Common myeloid progenitor, CD34-positive (primary cell): ENCODE results near the gene PKHD1.

Experiments used
- CTCF ChIA-PET: fragments of 350-600 bp; sonication (Branson Sonifier 250); formaldehyde crosslinking; loops from one replicate; lab custom pipeline; 2021; ENCODE audit warnings: antibody characterized with exemption; lab: Charles Lee
- POLR2A ChIA-PET: fragments of 350-600 bp; sonication (Branson Sonifier 250); formaldehyde crosslinking; loops from one replicate; lab custom pipeline; 2021; ENCODE audit warnings: antibody characterized with exemption; lab: Charles Lee
- DNase-seq, 3 donors: peaks; one replicate each; pipeline versions ENCODE4 v3.0.0 to v3.0.0-alpha.2; 2013
- H3K27ac ChIP-seq, 2 experiments: 1 replicate in 1 of 2; 2 replicates in 1 of 2; pipeline ENCODE4 v1.7.0; 2013; ENCODE audit warnings: inconsistent platforms in 2 of 2, low read length in 2 of 2, mild to moderate bottlenecking in 2 of 2, low read depth in 1 of 2, moderate library complexity in 1 of 2; ENCODE audit not compliant: severe bottlenecking in 2 of 2, insufficient read depth in 1 of 2, poor library complexity in 1 of 2
- H3K27me3 ChIP-seq, 5 experiments: replicated peaks in 2 of 5; 1 replicate in 3 of 5; 2 replicates in 2 of 5; pipeline versions ENCODE4 v1.6.1 to v1.7.0; 2013; ENCODE audit warnings: low read length in 4 of 5, mild to moderate bottlenecking in 2 of 5, moderate library complexity in 2 of 5, inconsistent platforms in 1 of 5; ENCODE audit not compliant: insufficient read depth in 5 of 5, control insufficient read depth in 4 of 5
- H3K36me3 ChIP-seq, 4 experiments: 1 replicate in 2 of 4; 2 replicates in 2 of 4; pipeline versions ENCODE4 v1.6.1 to v1.7.0; 2013; ENCODE audit warnings: low read length in 3 of 4, control low read depth in 1 of 4, mild to moderate bottlenecking in 1 of 4; ENCODE audit not compliant: control insufficient read depth in 4 of 4, insufficient read depth in 4 of 4
- H3K4me1 ChIP-seq, 4 experiments: 1 replicate in 3 of 4; 2 replicates in 1 of 4; pipeline versions ENCODE4 v1.6.1 to v1.7.1; 2013; ENCODE audit warnings: low read length in 3 of 4, mild to moderate bottlenecking in 3 of 4, control low read depth in 1 of 4, inconsistent platforms in 1 of 4, moderate library complexity in 1 of 4; ENCODE audit not compliant: control insufficient read depth in 4 of 4, insufficient read depth in 4 of 4; ENCODE audit errors: control extremely low read depth in 1 of 4
- H3K4me3 ChIP-seq, 7 experiments: 1 replicate in 4 of 7; 2 replicates in 3 of 7; pipeline versions ENCODE4 v1.5.1 to v1.7.0; 2013; ENCODE audit warnings: mild to moderate bottlenecking in 7 of 7, low read length in 6 of 7, moderate library complexity in 6 of 7, inconsistent platforms in 2 of 7, low read depth in 2 of 7, control low read depth in 1 of 7; ENCODE audit not compliant: insufficient read depth in 4 of 7, control insufficient read depth in 1 of 7; ENCODE audit errors: extremely low read depth in 1 of 7
- H3K9me3 ChIP-seq, 5 experiments: 1 replicate in 4 of 5; 2 replicates in 1 of 5; pipeline versions ENCODE4 v1.6.1 to v1.7.1; 2013; ENCODE audit warnings: low read length in 4 of 5, mild to moderate bottlenecking in 2 of 5, inconsistent platforms in 1 of 5, low read depth in 1 of 5, moderate library complexity in 1 of 5; ENCODE audit not compliant: control insufficient read depth in 4 of 5, insufficient read depth in 2 of 5; ENCODE audit errors: control extremely low read depth in 1 of 5
- whole genome bisulfite sequencing: methylation state at CpG from one replicate; pipeline ENCODE4 v1.1.5; 2013; ENCODE audit not compliant: insufficient coverage; 5-methylcytosine and 5-hydroxymethylcytosine counted together

The PKHD1 gene

DNA sequence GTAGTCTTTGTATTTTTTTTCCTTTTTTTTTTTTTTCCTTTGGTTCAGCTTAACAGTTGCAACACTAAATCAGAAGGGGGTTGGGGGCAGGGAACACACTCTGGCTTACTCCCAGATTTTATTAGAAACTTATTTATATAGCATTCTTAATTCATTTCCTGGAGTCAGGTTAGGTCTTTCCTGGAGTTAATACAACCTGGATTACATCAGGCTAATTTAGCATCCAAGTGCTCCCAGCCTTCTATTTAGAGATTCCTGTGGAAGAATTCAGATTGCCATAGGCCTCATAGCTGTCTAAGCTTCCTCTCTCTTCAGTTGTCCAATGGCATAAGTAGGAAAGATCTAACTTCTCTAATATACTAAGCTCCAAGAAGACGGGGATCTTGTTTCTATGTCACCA lies 35.8 kb upstream of the PKHD1 start:
- Histone ChIP-seq H3K27ac (no peak overlapping the region), H3K27me3 (no peaks in the 10 kb centered on the region), H3K9me3 (peaks cover 0 to 12% (median 3%) of the 10 kb centered on the region in 5 experiments), H3K4me3 (no peak overlapping the region), H3K36me3 (no peaks in the 10 kb centered on the region), H3K4me1 (no peaks in the 10 kb centered on the region)
- DNase-seq: no peak
- ChIA-PET CTCF (interaction anchor here (1.0 to 1.2 kb wide), 2 partner anchors 23 to 25 kb away, joined by 3 read pairs; no protein-coding TSS in a partner anchor), POLR2A (no interaction called here)
- WGBS: no CpG with 5 or more reads among the region's 1 CpG

DNA sequence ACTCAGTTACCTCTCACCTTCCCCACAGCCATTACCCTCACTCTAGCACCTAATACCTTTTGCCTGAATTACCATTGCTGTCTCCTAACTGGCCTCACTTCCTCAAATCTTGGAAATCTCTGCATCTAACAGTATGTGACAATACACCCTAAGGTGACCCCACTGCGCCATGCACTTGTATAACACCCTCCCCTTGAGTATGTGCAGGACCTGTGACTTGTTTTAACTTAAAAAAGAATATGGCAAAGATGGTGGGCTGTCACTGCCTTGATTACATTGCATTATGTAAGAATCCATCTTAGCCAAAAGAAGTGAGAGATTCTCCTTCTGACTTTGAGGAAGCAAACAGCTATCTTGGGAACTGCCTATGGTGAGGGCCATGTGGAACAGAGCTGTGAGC lies 29.9 kb upstream of the PKHD1 start:
- H3K9me3 ChIP-seq: peaks cover 0 to 9% (median 3%) of the 10 kb centered on the region in 5 experiments
- no peaks in the 10 kb centered on the region for H3K27me3 ChIP-seq
- ChIA-PET CTCF (no interaction called here), POLR2A (no interaction called here)
- no peaks in the 10 kb centered on the region for H3K4me1 ChIP-seq
- H3K36me3 ChIP-seq: no peaks in the 10 kb centered on the region
- no CpG with 5 or more reads among the region's 1 CpG for WGBS
- no peak overlapping the region for H3K27ac ChIP-seq
- DNase-seq: no peak
- H3K4me3 ChIP-seq: no peak overlapping the region

DNA sequence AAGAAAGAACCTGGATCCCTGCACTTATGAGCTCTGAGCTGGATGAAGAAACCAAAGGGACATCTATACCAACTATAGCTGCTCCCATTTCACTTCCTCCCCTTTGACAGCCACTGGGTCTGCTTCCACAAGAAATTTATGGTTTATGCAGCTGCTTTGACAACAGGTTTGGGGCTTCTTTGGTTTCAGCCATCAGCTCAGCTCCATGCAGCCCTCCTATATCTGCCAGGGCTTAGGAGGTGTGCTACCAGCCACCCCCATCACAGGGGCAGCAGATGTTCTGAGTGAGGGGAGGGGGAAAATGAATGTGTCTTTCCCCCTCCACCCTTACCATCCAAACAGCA lies 29.2 kb upstream of the PKHD1 start:
- no peak overlapping the region for H3K4me3 ChIP-seq
- ChIA-PET CTCF (no interaction called here), POLR2A (interaction anchor here (0.8 kb wide), 1 partner anchor 32 kb away, joined by 3 read pairs; no protein-coding TSS in a partner anchor)
- no peaks in the 10 kb centered on the region for H3K36me3 ChIP-seq
- no peak overlapping the region for H3K27ac ChIP-seq
- no peaks in the 10 kb centered on the region for H3K27me3 ChIP-seq
- no peaks in the 10 kb centered on the region for H3K4me1 ChIP-seq
- peaks cover 0 to 9% (median 3%) of the 10 kb centered on the region in 5 experiments for H3K9me3 ChIP-seq
- DNase-seq: no peak

DNA sequence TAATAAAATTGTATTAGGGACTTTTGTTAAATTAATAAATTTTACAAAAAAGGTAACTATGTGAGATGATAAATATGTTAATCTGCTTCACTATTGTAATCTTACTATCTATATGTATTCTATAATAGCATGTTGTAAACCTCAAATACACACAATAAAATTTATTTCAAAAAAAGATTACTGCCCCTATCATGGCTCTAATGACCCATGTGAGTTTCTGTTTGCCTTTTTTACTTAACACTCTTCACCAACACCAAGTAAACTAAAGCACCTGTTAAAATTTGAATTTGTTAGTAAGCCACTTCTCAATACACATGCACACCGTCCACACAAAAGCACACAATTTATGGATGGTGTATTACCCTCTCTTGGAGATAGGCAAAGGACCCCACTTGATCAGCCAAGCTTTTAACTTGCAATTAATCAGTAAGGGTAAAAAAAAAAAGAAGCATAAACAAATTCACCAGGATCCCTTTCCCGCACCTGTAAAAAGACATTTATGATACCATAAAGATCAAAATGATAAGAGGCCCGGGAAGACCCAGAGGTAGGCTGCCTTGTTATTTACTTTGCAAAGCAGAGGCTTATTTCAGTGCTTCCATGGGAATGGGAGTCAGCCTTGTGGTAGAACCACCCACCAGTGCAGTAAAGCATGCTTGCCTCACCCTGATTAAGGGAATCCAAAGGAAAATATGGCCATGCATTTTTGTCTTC lies 28.6 kb upstream of the PKHD1 start:
- H3K4me3 ChIP-seq: no peak overlapping the region
- 50% methylated on average over 1 of the region's 3 CpGs for WGBS
- H3K27me3 ChIP-seq: no peaks in the 10 kb centered on the region
- peaks cover 0 to 9% (median 3%) of the 10 kb centered on the region in 5 experiments for H3K9me3 ChIP-seq
- POLR2A ChIA-PET: interaction anchor here (0.8 kb wide), 1 partner anchor 32 kb away, joined by 3 read pairs; no protein-coding TSS in a partner anchor
- no peaks in the 10 kb centered on the region for H3K36me3 ChIP-seq
- CTCF ChIA-PET: no interaction called here
- DNase-seq: no peak
- no peak overlapping the region for H3K27ac ChIP-seq
- no peaks in the 10 kb centered on the region for H3K4me1 ChIP-seq

DNA sequence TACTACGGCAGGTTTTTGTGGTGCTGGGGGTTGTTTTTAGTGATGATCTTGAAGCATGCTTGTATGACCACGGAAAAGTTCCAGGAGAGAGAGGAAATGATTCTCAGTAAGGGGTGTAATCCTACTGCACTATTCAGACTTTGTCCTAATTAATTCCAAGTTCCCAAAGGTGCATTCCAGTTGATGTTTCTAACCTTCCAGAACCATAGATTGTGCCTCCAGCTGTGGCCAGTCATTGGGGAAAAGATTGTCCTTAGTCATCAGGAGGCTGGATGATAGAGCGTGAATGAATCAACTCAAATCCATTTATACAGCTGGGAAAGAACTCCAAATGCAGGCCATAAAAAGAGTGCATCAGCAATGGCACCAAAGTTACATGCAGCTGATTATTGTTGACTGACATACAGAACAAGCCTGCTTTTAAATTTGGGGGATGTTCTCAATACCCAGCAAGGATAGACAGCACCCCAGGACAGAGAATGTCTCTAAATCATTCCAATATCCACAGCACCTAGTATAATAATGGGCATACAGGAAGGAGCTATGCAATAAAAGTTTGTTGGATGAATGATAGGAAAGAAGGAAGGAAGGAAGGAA lies 27.8 kb upstream of the PKHD1 start:
- CTCF ChIA-PET: no interaction called here
- WGBS: 100% methylated on average over 2 of the region's 3 CpGs
- Histone ChIP-seq H3K27me3 (no peaks in the 10 kb centered on the region), H3K27ac (no peak overlapping the region), H3K4me1 (no peaks in the 10 kb centered on the region), H3K9me3 (peaks cover 0 to 9% (median 0%) of the 10 kb centered on the region in 5 experiments), H3K4me3 (no peak overlapping the region), H3K36me3 (no peaks in the 10 kb centered on the region)
- POLR2A ChIA-PET: interaction anchor here (0.7 kb wide), 1 partner anchor 115 kb away, joined by 3 read pairs; no protein-coding TSS in a partner anchor
- no peak for DNase-seq

DNA sequence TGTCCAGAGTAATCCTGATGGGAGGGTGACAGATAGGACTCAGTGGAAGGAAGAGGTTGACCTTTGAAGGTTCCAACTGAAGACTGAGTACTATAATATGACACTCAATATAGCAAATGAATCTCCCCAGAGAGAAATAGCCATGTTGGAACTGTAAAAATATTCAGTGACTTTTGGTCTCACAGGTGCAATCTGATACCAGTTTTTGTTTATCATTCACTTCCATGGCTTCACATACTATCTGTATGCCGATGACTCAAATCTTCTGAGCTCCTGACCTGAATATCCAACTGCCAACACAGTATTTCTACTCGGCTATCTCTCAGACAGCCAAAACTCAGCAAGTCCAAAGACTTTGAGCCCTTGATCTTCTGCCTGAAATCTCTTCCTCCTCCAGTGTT lies 21.8 kb upstream of the PKHD1 start:
- WGBS: 90% methylated on average over 2 of the region's 2 CpGs
- Histone ChIP-seq H3K36me3 (no peaks in the 10 kb centered on the region), H3K4me1 (no peaks in the 10 kb centered on the region), H3K27me3 (peaks cover 0 to 3% (median 0%) of the 10 kb centered on the region in 5 experiments), H3K4me3 (no peak overlapping the region), H3K27ac (no peak overlapping the region), H3K9me3 (no peaks in the 10 kb centered on the region)
- CTCF ChIA-PET: no interaction called here
- DNase-seq: no peak
- POLR2A ChIA-PET: no interaction called here

DNA sequence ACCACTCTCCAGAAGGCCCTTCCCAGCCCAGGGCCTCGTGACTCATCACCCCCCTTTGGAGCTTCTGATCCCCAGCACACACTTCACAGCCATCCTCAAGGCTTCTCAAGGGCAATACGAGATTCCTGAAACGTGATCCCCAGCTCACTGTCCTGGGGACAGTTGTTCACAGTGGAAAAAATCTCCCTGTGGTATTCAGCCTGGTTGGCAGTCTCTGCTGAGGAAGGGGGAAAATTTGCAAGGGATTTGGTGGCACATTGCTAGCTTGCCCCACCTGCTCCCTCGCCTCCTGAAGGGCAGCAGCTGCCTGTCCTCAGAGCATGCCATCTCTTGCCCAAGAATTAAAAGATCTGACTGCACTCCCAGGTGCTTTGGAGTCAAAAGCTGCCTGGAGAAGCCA lies 20.7 kb upstream of the PKHD1 start:
- CTCF ChIA-PET: no interaction called here

More for the DNA sequence above, 20.7 kb upstream of the PKHD1 start:
- H3K4me3 ChIP-seq: no peak overlapping the region
- WGBS: 87% methylated on average over 4 of the region's 4 CpGs
- POLR2A ChIA-PET: no interaction called here
- H3K27ac ChIP-seq: no peak overlapping the region
- peaks cover 0 to 3% (median 0%) of the 10 kb centered on the region in 5 experiments for H3K27me3 ChIP-seq
- H3K36me3 ChIP-seq: no peaks in the 10 kb centered on the region
- no peak for DNase-seq
- no peaks in the 10 kb centered on the region for H3K4me1 ChIP-seq
- no peaks in the 10 kb centered on the region for H3K9me3 ChIP-seq
